Inflammatory macrophage treated with lipopolysaccharide for 4 hours (primary cell): ENCODE results near the gene KCNIP4.
"Not testable (repeated sequence)": the region's sequence is repeated elsewhere in the genome, so short reads cannot be mapped to it uniquely, and the experiment has no call there.

Experiments
- DNase-seq: peaks from one replicate; pipeline ENCODE4 v3.0.0-alpha.2; 2020

Gene KCNIP4

DNA sequence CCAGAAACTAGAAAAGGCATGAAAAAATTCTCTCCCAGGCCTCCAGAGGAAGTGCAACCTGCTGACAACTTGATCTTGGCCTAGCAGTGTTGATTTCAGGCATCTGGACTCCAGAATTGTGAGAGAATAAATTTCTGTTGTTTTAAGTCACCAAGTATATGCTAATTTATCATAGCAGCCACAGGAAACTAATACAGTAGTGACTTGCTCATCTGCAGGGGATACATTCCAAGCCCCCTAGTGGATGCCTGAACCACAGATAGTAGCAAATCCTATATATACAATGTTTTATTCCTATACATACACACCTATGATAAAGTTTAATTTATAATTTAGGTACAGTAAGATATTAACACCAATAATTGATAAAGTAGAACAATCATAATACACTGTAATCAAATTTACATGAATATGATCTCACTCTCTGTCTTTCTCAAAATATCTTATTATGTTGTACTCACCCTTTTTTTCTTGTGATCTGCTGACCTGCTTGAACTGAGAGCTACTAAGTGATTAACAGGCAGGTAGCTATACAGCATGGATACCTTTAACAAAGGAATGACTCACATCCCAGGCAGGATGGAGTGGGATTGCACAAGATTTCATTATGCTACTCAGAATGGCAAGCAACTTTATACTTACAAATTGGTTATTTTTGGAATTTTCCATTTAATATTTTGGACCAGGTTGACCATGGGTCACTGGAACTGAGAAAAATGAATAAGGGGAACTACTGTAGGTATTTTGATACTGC lies 501.1 kb downstream of the KCNIP4 start:
- no peak for DNase-seq

DNA sequence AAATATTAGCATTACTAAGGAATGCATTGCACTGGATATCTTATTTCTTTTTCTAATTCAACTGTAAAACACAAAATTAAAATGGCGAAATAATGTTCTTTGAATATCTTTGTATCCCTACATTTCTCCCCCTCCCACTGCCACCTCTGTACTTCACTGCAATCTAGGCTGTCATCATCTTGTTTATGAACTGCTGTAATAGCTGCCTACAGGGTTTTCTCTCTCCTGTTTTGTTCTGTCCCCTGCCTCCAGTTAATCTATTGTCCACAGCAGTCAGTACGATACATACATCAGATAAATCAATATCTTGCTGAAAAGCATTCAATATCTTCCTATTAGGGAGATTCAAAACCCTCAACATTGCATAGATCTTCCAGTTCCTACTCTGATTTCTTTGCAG lies 528.4 kb downstream of the KCNIP4 start:
- DNase-seq = no peak

DNA sequence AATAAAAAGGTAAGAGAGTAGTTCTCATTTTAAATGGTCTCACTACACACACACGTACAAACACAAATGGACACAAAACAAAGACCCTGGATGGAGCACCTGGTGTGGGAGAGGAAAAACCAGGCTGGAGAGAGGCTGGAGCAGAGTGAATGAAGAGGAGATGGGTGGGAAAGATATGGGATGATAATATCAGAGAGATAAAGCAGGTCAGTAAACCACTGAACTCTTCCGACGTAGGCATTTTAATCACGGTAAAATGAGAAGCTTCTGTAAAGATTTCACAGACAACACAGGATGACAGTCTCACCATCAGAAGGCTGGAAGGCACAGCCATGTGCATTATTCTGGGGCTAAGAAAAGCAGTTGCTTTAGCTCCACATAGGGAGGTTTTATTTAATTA lies 532.8 kb downstream of the KCNIP4 start:
- no peak for DNase-seq

DNA sequence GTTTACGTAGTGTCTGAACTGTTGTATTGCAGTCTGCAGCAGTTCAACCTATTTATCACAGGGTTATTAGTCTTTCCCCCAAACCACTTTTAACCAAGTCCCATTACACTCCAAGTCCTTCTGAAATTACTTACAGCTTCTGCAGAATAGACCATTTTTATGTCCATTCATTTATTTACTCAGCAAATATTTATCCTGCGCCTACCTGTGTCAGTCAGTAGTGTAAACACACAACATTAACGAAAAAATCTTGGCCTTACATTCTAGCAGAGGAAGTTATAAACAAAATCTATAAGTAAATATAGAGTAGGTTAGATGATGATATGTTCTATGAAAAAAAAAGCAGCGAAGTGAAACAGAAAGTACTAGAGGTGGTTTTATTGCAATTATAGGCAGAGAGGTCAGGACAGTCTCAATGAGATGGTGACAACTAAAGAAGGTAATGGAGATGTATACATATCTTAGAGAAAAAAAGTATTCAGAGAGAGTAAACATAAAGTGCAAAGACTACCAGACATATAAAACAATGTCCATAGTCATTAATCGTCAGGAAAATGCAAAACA lies 534.7 kb downstream of the KCNIP4 start:
- DNase-seq = no peak

DNA sequence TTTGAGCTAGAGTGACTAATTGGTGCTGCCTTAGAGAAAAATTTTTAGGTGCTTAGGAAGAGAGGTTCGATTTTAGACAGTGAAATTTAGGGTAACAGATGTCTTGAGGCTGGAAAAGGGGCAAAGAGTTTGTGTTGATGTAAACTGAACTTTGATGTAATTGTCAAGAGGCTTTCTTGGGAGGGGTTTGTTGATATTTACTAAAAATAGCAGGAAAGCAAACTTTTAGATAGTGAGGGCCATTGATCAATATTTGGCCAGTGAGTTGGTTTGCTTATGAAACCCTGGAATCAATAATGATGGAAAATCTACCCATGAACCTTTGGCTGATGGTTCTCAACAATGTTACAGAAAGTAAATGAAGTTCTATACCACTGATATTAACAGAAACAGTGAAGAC lies 537.5 kb downstream of the KCNIP4 start:
- DNase-seq = no peak

DNA sequence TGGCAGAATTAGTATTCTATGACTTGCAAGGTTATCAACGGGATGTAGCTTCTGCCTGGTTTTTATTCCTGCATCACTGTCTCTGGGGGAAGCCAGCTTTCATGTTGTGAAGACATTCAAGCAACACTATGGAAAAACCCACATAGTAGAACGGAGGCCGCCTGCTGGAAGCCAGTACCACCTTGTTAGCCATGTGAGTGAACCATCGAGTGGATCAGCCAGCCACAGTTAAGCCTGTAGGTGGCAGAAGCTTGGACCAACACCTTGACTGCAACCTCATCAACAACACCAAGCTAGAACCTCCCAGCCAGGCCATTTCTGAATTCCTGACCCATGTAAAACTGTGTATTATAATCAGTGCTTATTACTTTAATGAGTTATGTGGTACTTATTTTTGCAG lies 538.2 kb downstream of the KCNIP4 start:
- no peak for DNase-seq

DNA sequence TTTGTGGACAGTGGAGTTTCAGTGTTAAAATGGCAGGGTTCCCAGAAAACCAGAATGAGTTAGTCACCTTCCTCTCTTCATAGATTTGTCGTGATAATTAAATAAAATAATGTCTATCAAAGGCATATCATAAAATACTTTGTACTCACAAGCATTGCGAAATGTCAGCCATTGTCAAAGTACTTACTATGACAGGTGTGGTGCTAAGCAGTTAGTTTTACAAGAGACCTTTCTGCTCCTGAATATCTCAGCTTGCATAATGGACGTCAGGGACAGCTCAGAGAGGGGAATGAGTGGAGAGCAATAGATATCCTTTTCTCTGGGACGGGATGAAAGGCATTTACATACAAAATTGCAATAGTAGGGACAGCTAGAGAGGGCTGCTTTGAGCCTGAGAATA lies 560.9 kb downstream of the KCNIP4 start:
- DNase-seq = no peak

DNA sequence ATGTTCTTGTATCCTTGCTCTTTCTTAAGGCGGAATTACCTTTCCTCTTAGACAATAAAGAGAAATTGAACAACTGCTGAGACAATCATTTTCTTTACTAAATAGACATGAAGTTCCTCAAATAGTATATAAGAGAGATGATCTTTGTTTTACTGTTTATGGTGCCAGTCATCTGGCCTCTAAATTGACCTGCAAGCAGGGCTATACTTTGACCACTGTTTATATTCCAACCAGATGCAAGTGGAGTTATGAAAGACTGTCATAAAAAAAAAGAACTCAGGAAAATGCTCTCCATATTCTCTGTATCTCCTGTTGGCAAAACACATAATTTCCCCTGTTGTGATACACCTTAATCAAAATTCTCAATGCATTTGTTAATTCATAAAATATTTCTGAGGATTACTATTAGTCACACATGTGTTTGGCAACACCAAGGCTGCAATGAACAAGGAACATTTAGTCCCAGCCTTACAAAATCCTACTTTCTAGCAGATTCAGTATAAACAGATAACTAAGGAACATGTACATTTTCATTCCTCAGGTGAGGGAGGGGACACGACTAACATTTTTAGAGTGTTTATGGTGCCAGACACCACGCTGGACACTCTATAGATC lies 562.3 kb downstream of the KCNIP4 start:
- no peak for DNase-seq

DNA sequence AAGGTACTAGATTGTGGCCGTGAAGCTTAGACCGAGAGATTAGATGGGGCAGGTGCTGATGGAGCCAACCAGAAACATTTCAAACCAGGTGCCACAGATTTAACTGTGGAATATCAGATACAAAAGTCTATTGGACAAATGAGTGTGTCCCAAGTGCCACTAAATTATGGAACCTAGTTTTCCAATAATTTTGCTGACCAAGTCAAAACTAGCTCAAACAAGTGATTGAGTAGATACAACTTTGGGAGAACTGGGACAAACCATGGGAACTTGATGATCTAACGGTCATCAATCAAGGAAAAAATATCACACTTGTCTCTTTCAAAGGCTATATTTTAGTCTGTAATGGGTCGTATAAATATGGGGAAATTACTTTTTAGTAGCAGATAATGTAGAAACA lies 562.9 kb downstream of the KCNIP4 start:
- no peak for DNase-seq

DNA sequence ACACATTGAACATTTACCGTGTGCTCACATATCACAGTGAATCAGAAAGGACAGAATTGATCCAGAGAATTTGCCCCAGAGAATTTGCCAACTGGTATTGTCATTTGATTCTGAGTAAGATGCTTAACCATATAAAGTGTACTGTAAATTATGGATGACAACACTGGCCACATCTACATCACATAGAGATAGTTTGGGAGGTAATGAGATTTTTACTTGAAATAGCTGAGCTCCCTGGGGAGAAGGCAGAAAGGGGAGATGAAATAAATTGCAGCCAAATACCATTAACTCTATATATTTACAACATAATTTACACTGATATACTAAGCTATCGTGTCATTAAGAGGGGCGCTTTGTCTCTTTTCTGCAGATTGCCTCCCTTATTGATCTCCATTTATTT lies 564.0 kb downstream of the KCNIP4 start:
- no peak for DNase-seq

DNA sequence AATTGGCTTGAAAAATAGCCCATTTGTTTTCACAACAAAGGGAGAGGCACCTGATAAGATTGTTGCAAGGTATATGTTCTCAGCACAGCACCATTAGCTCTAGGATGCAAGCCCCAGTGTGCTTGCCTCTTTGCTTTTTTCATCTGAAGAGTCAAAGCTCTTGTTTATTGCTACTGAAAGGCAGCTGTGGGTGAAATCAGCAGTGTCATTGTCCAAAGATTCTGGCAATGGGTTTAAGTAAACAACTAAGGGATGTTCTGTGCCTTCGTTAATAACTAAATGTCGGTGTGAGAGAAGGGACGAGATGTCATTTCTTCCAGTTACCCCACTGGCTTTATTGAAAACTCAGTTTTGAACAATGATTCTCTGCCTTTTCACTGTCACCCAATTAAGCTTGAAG lies 567.7 kb downstream of the KCNIP4 start:
- DNase-seq = no peak

DNA sequence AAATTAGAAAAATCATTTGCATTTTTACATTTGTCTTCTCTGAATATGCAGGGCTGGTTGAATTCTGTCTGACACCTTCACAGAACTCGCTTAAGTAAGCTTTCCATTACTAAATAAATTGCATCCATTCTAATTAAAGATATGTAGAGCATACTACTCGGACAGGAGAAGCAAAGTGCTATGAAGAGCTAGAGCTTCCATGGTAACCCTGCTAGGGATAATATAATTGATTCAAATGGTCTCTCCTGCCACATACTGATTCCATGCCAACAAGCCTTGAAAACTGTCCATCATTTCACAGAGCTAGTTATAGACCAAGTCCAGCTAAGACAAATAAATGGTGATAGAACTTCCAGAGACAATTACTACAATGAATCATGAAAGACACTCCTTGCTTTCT lies 571.5 kb downstream of the KCNIP4 start:
- DNase-seq = no peak

DNA sequence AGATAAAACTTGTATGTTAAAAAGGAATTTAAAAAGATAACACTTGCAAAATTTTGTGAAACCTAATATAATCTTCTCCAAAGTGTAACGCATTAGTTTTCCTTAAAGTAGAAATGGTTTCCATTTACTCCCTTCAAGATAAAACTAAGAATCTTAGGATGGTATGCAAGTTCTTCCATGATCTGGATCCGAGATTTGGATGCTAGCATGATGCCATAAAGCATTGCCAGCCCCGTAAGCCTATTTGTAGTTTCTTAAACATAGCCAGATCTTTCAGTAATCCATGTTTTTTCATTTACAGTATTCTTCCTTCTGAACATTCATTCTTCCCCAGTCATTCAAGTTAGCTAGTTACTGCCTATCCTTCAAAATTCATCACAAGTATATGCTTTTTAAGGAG lies 572.4 kb downstream of the KCNIP4 start:
- no peak for DNase-seq

DNA sequence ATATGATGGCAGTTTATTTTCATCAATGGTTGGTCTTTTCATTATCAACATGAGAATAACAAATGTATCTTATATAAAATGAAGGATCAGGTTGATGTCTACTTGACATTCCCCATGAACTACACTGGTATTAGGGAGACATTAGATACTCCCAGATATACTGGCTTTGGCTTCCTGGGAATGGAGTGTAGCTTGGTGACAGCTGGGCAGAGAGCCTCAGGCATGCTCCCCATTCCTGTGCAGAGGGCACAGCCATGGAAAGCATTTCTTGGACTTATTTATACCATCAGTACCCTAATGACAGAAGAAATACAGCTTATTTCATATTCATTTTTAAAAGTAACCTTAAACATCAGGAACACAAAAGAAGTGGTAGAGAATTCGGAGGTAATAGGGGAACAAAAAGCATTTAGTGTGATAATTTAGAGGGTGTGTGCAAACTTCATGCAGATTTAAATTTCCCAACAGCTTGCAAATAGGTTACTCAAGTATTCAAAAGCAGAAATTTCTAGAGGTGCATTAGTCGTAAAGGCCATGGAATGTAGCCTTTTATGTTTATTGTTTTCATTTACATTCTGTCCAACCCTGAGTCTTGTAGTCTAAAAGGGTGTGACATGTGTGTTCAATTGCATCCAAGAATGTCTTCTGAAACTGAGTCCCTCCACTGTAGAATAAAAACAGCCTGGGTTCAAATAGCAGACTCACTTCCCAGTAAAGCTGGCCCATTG lies 573.8 kb downstream of the KCNIP4 start:
- DNase-seq = no peak

DNA sequence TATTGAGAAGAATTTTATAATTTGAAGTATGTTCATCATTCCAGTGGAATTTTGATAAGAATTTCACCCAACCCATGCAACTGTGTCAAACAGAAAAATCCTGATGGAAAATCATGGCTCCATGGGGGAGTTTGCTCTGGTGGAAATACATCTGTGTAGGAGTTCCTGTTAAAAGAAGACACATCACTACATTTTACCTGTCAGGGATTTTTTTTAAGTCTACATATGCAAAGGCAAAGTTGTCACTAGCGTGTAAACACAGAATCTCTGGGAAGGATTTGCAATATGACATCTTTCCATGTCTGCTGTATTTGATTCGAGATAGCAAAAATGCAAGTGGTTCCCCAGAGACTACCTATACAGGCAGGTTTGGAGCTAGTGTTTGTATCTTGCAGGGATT lies 581.0 kb downstream of the KCNIP4 start:
- DNase-seq = no peak

DNA sequence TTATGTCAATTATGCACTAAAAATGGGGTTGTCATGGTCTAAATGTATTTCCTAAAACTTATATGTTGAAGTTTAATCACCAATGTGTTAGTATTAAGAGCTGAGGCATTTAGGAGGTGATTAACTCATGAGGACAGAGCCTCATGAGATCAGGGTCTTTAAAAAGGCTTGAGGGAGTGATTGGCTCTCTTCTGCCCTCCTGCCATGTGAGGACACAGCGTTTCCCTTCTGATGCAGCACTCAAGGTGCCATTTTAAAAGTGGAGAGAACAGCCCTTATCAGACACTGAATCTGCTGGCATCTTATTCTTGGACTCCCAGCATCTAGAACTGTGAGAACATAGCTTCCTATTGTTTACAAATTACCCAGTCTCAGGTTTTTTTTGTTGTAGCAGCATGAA lies 581.7 kb downstream of the KCNIP4 start:
- DNase-seq = no peak

DNA sequence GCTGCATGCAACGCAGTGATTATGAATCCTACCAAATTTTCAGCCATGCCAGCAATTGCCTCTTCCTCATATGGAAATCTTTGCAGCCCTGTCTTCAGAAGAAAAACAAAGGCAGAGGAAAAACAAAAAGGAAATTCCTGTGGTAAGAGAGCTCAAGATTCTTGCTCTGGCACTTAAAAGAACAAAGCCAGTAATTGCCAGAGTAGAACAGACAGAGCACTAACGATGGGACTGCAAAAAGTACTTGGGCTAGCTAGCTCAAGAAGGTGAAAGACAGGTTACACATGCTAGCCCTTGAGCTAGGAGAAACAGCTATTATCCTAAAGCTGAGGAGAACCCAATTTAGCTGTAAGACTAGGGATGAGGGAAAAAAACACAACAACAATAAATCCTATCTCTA lies 582.3 kb downstream of the KCNIP4 start:
- DNase-seq = no peak

DNA sequence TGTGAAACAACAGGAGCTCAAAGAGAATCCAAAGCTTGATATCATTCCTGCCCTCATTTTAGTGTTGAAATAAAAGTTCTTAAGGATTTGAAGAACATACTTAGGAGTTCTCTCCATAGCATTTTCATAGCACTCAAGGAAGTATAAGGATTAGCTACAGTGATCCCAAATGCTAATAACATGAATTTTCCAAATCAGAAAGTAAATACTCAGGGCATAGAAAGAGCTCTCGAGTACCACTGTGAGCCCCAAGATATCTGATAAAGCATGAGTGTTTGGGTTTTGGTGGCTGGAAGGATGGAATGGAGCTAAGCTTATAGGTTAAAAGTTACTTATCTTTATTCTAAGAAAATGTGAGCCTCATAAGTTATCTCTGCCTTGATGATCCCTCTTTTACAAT lies 584.9 kb downstream of the KCNIP4 start:
- DNase-seq = no peak

DNA sequence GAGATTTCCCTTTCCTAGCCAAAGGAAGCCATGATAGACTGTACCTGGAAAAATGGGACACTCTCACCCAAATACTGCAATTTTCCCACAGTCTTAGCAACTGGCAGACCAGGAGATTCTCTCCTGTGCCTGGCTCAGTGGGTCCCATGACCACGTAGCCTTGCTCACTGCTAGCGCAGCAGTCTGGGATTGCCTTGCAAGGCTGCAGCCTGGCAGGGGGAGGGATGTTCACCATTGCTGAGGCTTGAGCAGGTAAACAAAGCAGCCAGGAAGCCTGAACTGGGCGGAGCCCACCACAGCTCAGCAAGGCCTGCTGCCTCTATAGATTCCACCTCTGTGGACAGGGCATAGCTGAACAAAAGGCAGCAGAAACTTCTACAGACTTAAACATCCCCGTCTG lies 596.2 kb downstream of the KCNIP4 start:
- DNase-seq = not testable (repeated sequence)

DNA sequence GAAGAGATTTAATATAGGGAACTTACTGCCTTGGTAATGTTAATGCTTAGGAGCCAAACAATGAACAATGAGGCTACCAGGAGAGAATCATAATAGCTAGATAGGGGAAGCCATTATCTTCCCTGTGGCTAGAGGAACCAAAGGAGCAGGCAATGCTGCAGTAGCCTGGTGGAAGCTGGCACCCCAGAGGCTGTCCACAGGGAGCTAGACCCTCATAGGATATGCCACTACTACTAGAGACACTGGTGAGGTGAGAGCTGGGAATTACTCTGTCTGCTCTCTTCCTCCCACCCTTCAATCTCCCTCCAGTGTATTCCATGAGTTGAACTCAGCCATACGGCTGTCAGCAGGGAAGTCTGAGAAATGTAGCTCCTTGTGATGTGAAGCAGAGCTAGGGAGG lies 601.4 kb downstream of the KCNIP4 start:
- no peak for DNase-seq

DNA sequence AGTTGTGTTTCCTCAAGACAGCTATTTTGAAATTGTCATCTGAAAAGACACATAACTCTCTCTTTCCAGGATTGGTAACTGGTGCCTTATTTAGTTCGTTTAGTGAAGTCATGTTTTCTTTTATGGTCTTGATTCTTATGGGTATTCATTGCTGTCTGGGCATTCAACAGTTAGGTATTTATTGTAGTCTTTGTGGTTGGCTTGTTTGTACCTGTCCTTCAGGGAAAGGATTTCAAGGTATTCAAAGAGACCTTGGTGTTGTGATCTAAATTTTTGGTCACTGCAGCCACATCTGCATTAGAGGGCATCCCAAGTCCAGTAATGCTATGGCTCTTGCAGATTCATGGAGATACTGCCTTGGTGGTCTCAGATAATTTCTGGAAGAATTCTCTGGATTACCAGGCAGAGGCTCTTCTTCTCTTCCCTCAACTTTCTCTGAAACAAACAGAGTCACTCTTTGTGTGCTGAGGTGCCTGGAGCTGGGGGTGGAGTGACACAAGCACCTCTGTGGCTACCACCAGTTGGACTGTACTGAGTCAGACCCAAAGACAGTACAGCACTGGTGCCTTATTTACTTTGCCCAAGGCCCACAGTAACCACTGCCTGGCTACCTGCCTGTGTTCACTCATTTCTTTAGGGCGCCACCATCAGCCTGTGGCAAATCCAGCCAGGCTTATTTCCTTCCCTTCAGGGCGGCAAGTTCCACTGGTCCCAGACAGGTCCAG lies 620.4 kb downstream of the KCNIP4 start:
- DNase-seq = no peak

DNA sequence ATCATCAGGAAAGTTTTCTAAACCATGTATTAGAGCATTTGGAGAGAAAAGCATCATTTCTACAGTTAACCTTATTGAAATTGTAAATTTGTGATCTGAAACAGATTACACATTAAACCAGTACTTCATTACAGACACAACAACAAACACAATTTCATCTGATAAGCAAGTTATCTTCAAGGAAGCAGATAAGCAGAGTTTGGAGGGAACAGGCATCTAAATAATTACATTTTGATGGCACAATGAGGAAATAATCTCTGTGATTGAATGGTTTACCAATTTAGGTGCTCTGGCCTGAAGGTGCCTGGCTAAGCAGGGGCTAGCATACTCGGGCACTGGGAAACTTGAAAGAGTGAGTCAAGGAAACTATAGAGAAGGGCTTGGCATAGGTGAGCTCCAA lies 628.5 kb downstream of the KCNIP4 start:
- no peak for DNase-seq

DNA sequence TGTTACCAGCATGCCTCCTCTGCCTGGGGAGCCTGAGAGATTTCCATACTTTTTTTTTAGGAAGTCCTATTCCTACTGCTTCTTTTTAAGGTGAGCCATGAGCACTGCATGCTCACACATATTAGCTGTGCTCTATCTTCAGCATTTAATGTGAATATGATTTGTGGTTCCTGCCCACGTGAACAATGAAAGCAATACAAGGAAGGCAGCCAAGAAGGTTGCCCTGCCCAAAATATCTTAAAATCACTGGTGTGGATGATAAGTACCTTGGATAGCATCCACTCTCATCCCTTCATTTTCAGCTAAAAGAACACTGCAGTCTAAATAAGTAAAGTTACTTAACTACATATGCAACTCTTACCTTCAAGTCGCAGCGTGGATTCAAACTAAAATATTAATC lies 640.9 kb downstream of the KCNIP4 start:
- no peak for DNase-seq

DNA sequence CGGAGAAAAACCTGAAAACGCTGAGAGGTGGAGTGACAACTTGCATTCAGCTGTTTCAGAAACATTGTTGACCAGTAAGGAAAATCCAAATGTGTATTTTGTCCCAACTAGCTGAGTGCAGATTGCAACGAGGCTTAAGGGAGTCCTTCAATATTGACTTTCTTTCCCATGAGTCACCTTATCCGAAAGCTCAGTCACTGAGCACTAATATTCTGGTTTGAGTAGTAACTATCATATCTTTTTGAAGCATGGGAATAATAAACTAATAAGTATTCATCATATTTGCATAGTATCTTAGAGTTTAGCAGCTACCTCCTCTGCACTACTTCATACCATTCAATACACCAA lies 644.1 kb downstream of the KCNIP4 start:
- DNase-seq = no peak
